ENCODE results near the gene PLTP.

- TF ChIP-seq CTCF (IDR thresholded peaks at IDR 0.05) (no peak), POLR2A (IDR thresholded peaks at IDR 0.05) (no peak)
Measured at GRCh38 chr20:45850926-45851325, 61.0 kb downstream of the PLTP start.

All from heart left ventricle (tissue), 13 donors.